Endothelial cell of umbilical vein (primary cell): Measurements from ENCODE around the gene DYNC2LI1. TPM values are rescaled to one million over a fixed set of nuclear protein-coding genes. Genes with fewer than 3 reads are reported as not detected.

Experiments used
- BruUV-seq: library from RNA; stranded (reverse); fragments of 400-500 nt; replicated peaks from 2 replicates; lab custom pipeline; 2021; lab: Mats Ljungman, UMichigan
- CTCF ChIA-PET: fragments of 300-600, 350-600 bp; sonication (Branson Sonifier 250); formaldehyde crosslinking; loops from one replicate; lab custom pipeline; 2021; ENCODE audit warnings: antibody characterized with exemption, inconsistent platforms; lab: Charles Lee
- POLR2A ChIA-PET: fragments of 300-600, 350-600 bp; sonication (Branson Sonifier 250); formaldehyde crosslinking; loops from one replicate; lab custom pipeline; 2021; ENCODE audit warnings: antibody characterized with exemption, inconsistent platforms; lab: Charles Lee
- DNase-seq: peaks from one replicate; pipeline ENCODE4 v3.0.0-alpha.2; 2011; ENCODE audit warnings: low read depth, low spot score
- FAIRE-seq: peaks from 2 replicates; lab custom pipeline; 2011; peaks lifted over from hg19 to GRCh38; lab: Jason Lieb, UNC
- H2AFZ ChIP-seq: 2 replicates; pipeline ENCODE4 v1.6.0; 2012; ENCODE audit warnings: low read depth, low read length, control low read depth, inconsistent platforms
- H3K27ac ChIP-seq: 2 replicates; pipeline ENCODE4 v1.5.1; 2011; ENCODE audit warnings: low read depth, mild to moderate bottlenecking, control low read depth, low read length, moderate library complexity; ENCODE audit not compliant: insufficient read depth
- H3K27me3 ChIP-seq, 2 experiments: 2 replicates each; pipeline versions ENCODE4 v1.6.0 to v1.6.1; 2011; ENCODE audit warnings: low read length in 2 of 2, mixed read lengths in 1 of 2; ENCODE audit not compliant: control insufficient read depth in 2 of 2, insufficient read depth in 2 of 2
- H3K36me3 ChIP-seq, 2 experiments: 2 replicates in 1 of 2; 3 replicates in 1 of 2; pipeline ENCODE4 v1.5.1; 2011; ENCODE audit warnings: low read length in 2 of 2, mild to moderate bottlenecking in 1 of 2, moderate library complexity in 1 of 2; ENCODE audit not compliant: control insufficient read depth in 2 of 2, insufficient read depth in 2 of 2; ENCODE audit errors: extremely low read depth in 1 of 2
- H3K4me1 ChIP-seq: 3 replicates; pipeline ENCODE4 v1.5.1; 2011; ENCODE audit warnings: mild to moderate bottlenecking, low read length; ENCODE audit not compliant: control insufficient read depth, insufficient read depth; ENCODE audit errors: extremely low read depth
- H3K4me2 ChIP-seq: 2 replicates; pipeline ENCODE4 v1.6.1; 2011; ENCODE audit warnings: low read length, control low read depth, mixed read lengths; ENCODE audit not compliant: insufficient read depth
- H3K4me3 ChIP-seq, 3 experiments: fragments of 200-600 bp in 1 of 3; sonication (generic), shearing (Covaris generic) in 1 of 3; replicated peaks in 1 of 3; 2 replicates each; pipeline ENCODE4 v1.5.1; 2011 to 2016; ENCODE audit warnings: control low read depth in 3 of 3, low read length in 3 of 3, mild to moderate bottlenecking in 2 of 3, inconsistent platforms in 1 of 3, low read depth in 1 of 3, moderate library complexity in 1 of 3; ENCODE audit not compliant: insufficient read depth in 1 of 3
- H3K79me2 ChIP-seq: 2 replicates; pipeline ENCODE4 v1.6.0; 2012; ENCODE audit warnings: low read length, inconsistent platforms; ENCODE audit not compliant: control insufficient read depth, insufficient read depth
- H3K9ac ChIP-seq: replicated peaks from 2 replicates; pipeline ENCODE3; 2011; ENCODE audit warnings: low read length, control low read depth; ENCODE audit not compliant: insufficient read depth; ENCODE audit errors: extremely low read depth
- H3K9me1 ChIP-seq: replicated peaks from 3 replicates; pipeline ENCODE4 v1.6.0; 2011; ENCODE audit warnings: mild to moderate bottlenecking, low read length; ENCODE audit not compliant: control insufficient read depth, insufficient read depth; ENCODE audit errors: extremely low read depth
- H3K9me3 ChIP-seq: replicated peaks from 2 replicates; pipeline ENCODE4 v1.5.1; 2012; ENCODE audit warnings: low read length, inconsistent platforms; ENCODE audit not compliant: control insufficient read depth, insufficient read depth
- H4K20me1 ChIP-seq: replicated peaks from 2 replicates; pipeline ENCODE3; 2011; ENCODE audit warnings: mild to moderate bottlenecking, low read length; ENCODE audit not compliant: control insufficient read depth, insufficient read depth; ENCODE audit errors: extremely low read depth
- CTCF ChIP-seq, 2 donors: IDR thresholded peaks; 1 replicate in 1 of 2; 2 replicates in 1 of 2; pipeline ENCODE4 v1.5.1; 2011; ENCODE audit warnings: low read length in 2 of 2, mild to moderate bottlenecking in 2 of 2, moderate library complexity in 2 of 2, control low read depth in 1 of 2, inconsistent platforms in 1 of 2, low read depth in 1 of 2; ENCODE audit not compliant: insufficient read depth in 1 of 2; ENCODE audit errors: extremely low read depth in 1 of 2
- EZH2 ChIP-seq: IDR thresholded peaks from 2 replicates; pipeline ENCODE4 v1.6.1; 2012; ENCODE audit warnings: borderline replicate concordance, low read depth, mild to moderate bottlenecking, moderate library complexity, low read length, inconsistent platforms; ENCODE audit not compliant: severe bottlenecking
- FOS ChIP-seq: IDR thresholded peaks from 2 replicates; pipeline ENCODE4 v1.6.1; 2011; ENCODE audit warnings: mild to moderate bottlenecking, low read length, moderate library complexity, borderline replicate concordance; ENCODE audit not compliant: insufficient read depth
- GATA2 ChIP-seq: IDR thresholded peaks from 2 replicates; pipeline ENCODE4 v1.7.0; 2011; ENCODE audit warnings: low read depth, mild to moderate bottlenecking, moderate library complexity, mixed read lengths, low read length; ENCODE audit not compliant: insufficient read length, insufficient read depth
- JUN ChIP-seq: IDR thresholded peaks from 2 replicates; pipeline ENCODE4 v1.6.1; 2011; ENCODE audit warnings: borderline replicate concordance, low read depth; ENCODE audit not compliant: insufficient read length, insufficient read depth
- MAX ChIP-seq: IDR thresholded peaks from 2 replicates; pipeline ENCODE4 v1.6.1; 2011; ENCODE audit not compliant: insufficient read depth, insufficient read length
- MYC ChIP-seq: IDR thresholded peaks from one replicate; pipeline ENCODE4 v1.6.1; 2011; ENCODE audit warnings: mild to moderate bottlenecking, low read depth, low read length
- POLR2A ChIP-seq: IDR thresholded peaks from 2 replicates; pipeline ENCODE4 v1.6.1; 2012; ENCODE audit warnings: low read depth, mild to moderate bottlenecking, control low read depth, low read length
- POLR2AphosphoS5 ChIP-seq: IDR thresholded peaks from 2 replicates; pipeline ENCODE4 v1.6.1; 2012; ENCODE audit warnings: low read depth, mild to moderate bottlenecking, control low read depth, low read length, moderate library complexity; ENCODE audit not compliant: insufficient read depth
- dilution Hi-C: fragments of 300-500 bp; cut with MboI; formaldehyde crosslinking; loops from one replicate; pipeline ENCODE4 v1.15.0; 2019; ENCODE audit warnings: low sequenced_read_pairs; ENCODE audit not compliant: extremely low pct_ligation_motif_present
- intact Hi-C: fragments of 100-400 bp; cut with micrococcal nuclease; formaldehyde crosslinking; loops from one replicate; pipeline ENCODE4 v1.10.0; 2022
- polyA plus RNA-seq, 4 experiments: library from polyadenylated mRNA; depleted of rRNA in 3 of 4; stranded (reverse) in 3 of 4; unstranded in 1 of 4; fragments of >200 nt; gene quantifications; 2 replicates each; pipeline versions ENCODE4 v1.2.1 to v1.2.3, GENCODE V29; 2011 to 2012; ENCODE audit warnings: missing spikeins in 1 of 4
- total RNA-seq: library from RNA; stranded (reverse); gene quantifications from 2 replicates; pipeline ENCODE4 v1.2.3, GENCODE V29; 2021

Gene DYNC2LI1
- total and polyA plus RNA-seq, 2 donors (not counting 3 experiments of a cell fraction or from before 2014, with no cell fraction given) = 4.2 to 8.7 TPM

- Histone ChIP-seq H3K9me1 (no peaks in the 10 kb centered on the region), H4K20me1 (no peaks in the 10 kb centered on the region), H3K36me3 (no peaks in the 10 kb centered on the region), H3K4me3 (no peak overlapping the region), H3K79me2 (no peaks in the 10 kb centered on the region), H2AFZ (no peak overlapping the region), H3K4me2 (no peak overlapping the region), H3K9me3 (no peaks in the 10 kb centered on the region), H3K27ac (no peak overlapping the region), H3K27me3 (no peaks in the 10 kb centered on the region), H3K4me1 (peaks cover 6% of the 10 kb centered on the region), H3K9ac (no peak overlapping the region)
- intact Hi-C loops (no loop called here), dilution Hi-C loops (no loop called here)
- no TSS peak for BruUV-seq
- ChIA-PET CTCF (interaction anchor here (0.7 kb wide), 1 partner anchor 22 kb away, joined by 3 read pairs; no protein-coding TSS in a partner anchor), POLR2A (no interaction called here)
- no peak for DNase-seq
- TF ChIP-seq EZH2 = no peak
- no peak for TF ChIP-seq MAX
- TF ChIP-seq GATA2 = no peak
- TF ChIP-seq MYC = no peak
- TF ChIP-seq CTCF (IDR thresholded peaks at IDR 0.05; ENCODE audit: extremely low read depth in 1 of 2, insufficient read depth in 1 of 2, low read depth in 1 of 2, low read length in 2 of 2) = no peak
- TF ChIP-seq FOS = no peak
- TF ChIP-seq JUN = no peak
- no peak for TF ChIP-seq POLR2A
- no peak for TF ChIP-seq POLR2AphosphoS5
- FAIRE-seq = no peak
Measured at GRCh38 chr2:43776324-43776723, 2.5 kb downstream of the DYNC2LI1 start.
